NB4 (cell line): ENCODE data around the gene BTBD16.

Source experiments
- DNase-seq: peaks from one replicate; pipeline ENCODE4 v3.0.0; 2010; ENCODE audit warnings: low read depth
- H3K4me3 ChIP-seq: one replicate; pipeline ENCODE4 v1.5.1; 2011; ENCODE audit warnings: mild to moderate bottlenecking, low read depth, low read length, moderate library complexity
- CTCF ChIP-seq: IDR thresholded peaks from one replicate; pipeline ENCODE4 v1.5.1; 2012; ENCODE audit warnings: low read depth, low read length
- MAX ChIP-seq: IDR thresholded peaks from 2 replicates; pipeline ENCODE4 v1.6.1; 2011; ENCODE audit warnings: low read depth, low read length
- MYC ChIP-seq: IDR thresholded peaks from 2 replicates; pipeline ENCODE4 v1.6.1; 2011; ENCODE audit warnings: low read depth, low read length
- POLR2A ChIP-seq: IDR thresholded peaks from 2 replicates; pipeline ENCODE4 v1.6.1; 2011; ENCODE audit warnings: mild to moderate bottlenecking; ENCODE audit not compliant: insufficient read length; ENCODE audit errors: extremely low read depth

The BTBD16 gene

GRCh38 chr10:122249303-122249850 lies 21.7 kb upstream of the BTBD16 start:
- DNase-seq = no peak
- H3K4me3 ChIP-seq = no peak overlapping the region

GRCh38 chr10:122249991-122250750 lies 20.9 kb upstream of the BTBD16 start:
- DNase-seq = no peak
- TF ChIP-seq CTCF (no peak), POLR2A (no peak), MAX (no peak), MYC (no peak)
- no peak overlapping the region for H3K4me3 ChIP-seq

More at GRCh38 chr10:122249303-122249850, 21.7 kb upstream of the BTBD16 start:
- TF ChIP-seq MYC (no peak), CTCF (no peak), MAX (no peak), POLR2A (no peak)

GRCh38 chr10:122251459-122252255 lies 19.4 kb upstream of the BTBD16 start:
- DNase-seq = no peak
- no peak overlapping the region for H3K4me3 ChIP-seq
- TF ChIP-seq CTCF = no peak
- TF ChIP-seq POLR2A = no peak
- no peak for TF ChIP-seq MAX
- TF ChIP-seq MYC = no peak

- TF ChIP-seq MYC (no peak), MAX (peak; percentile 49)
- DNase-seq = no peak
- H3K4me3 ChIP-seq = no peak overlapping the region
These were observed 18.3 kb upstream of the BTBD16 start for GRCh38 chr10:122252805-122253204.

- TF ChIP-seq MYC (no peak), CTCF (no peak), POLR2A (no peak), MAX (no peak)
- no peak overlapping the region for H3K4me3 ChIP-seq
- DNase-seq = no peak
These were observed 17.5 kb upstream of the BTBD16 start for GRCh38 chr10:122253605-122254004.

- no peak for TF ChIP-seq MAX
- no peak for TF ChIP-seq CTCF
- TF ChIP-seq MYC = no peak
- TF ChIP-seq POLR2A = no peak
- DNase-seq = no peak
- no peak overlapping the region for H3K4me3 ChIP-seq
These were observed 16.3 kb upstream of the BTBD16 start for GRCh38 chr10:122254831-122255230.
